HG02852 (cell line): ENCODE data around the gene MARF1.
"Not testable (repeated sequence)": the region's sequence is repeated elsewhere in the genome, so short reads cannot be mapped to it uniquely, and the experiment has no call there.

ENCODE experiments used
- ATAC-seq: cut with Tn5 transposase; IDR thresholded peaks from one replicate; pipeline ENCODE4 v1.9.1; 2021; ENCODE audit warnings: mild to moderate bottlenecking, moderate library complexity; ENCODE audit not compliant: unreplicated experiment

The MARF1 gene

GRCh38 chr16:15643048-15643945, at the start of gene MARF1:
Gene MARF1 (minus strand): TSS chr16:15643154. CDS start chr16:15639233, 3,921 bp downstream.
- ATAC-seq = peak; percentile 33

- ATAC-seq = not testable (repeated sequence)
Observed at GRCh38 chr16:15692508-15692907, 49.6 kb upstream of the MARF1 start.

DNA sequence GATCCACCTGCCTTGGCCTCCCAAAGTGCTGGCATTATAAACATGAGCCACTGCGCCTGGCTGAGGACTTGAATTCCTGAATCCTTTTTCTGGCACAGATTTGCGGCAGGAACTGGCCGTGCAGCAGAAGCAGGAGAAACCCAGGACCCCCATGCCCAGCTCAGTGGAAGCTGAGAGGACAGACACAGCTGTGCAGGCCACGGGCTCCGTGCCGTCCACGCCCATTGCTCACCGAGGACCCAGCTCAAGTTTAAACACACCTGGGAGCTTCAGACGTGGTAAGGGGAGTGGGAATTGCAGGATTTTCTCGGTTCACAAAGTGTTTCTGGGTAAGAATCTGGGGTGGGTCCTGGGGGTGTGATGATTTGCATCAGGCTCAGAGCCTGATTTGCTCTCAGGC, 48.1 kb upstream of the MARF1 start:
- ATAC-seq = no peak

DNA sequence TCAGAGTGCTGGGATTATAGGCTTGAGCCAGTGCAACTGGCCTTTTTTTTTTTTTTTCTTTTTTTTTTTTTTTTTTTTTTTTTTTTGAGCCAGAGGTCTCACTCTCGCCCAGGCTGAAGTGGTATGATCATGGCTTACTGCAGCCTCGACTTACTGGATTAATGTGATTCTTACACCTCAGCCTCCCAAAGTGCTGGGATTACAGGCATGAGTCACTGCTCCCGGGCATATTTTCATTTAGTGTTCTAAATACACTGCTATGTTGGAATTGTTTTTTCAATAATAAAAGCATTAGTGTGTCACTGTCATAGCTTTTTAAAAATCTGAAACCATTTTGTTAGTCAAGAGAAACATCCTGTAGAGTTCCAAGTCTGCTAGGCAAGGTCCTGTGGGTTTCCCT, 47.3 kb upstream of the MARF1 start:
- no peak for ATAC-seq

GRCh38 chr16:15689290-15689689, 46.3 kb upstream of the MARF1 start:
- ATAC-seq = no peak

DNA sequence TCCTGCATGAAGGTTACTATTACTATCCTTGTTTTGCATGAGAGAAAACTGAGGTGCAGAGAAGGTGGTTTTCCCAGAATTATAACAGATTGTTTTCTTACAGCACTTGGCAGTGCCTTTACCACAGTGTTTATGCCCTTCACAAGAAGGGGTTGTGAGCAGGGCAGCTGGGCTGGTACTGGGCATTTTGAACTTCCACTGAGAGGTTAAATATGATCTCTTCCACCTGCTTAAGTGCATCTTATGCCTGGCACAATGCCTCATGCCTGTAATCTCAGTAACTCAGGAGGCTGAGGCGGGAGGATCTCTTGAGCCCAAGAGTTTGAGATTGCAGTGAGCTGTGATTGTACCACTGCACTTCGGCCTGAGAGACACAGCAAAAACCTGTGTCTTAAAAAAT, 43.3 kb upstream of the MARF1 start:
- no peak for ATAC-seq

- ATAC-seq = no peak
Observed at GRCh38 chr16:15682105-15682570, 39.2 kb upstream of the MARF1 start.

DNA sequence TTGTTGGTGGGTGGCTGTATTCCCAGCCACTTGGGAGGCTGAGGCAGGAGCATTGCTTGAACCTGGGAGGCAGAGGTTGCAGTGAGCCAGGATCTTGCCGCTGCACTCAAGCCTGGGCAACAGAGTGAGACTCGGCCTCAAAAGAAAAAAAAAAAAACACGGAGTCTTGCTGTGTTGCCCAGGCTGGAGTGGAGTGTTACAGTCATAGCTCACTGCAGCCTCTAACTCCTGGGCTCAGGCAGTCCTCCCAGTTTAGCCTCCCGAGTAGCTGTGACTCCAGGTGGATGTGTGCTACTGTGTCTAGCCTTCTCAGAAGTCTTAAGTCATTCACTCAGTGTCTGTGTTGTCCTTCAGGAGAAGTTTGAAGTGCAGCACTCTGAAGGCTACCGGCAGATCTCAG, 34.5 kb upstream of the MARF1 start:
- ATAC-seq = no peak

DNA sequence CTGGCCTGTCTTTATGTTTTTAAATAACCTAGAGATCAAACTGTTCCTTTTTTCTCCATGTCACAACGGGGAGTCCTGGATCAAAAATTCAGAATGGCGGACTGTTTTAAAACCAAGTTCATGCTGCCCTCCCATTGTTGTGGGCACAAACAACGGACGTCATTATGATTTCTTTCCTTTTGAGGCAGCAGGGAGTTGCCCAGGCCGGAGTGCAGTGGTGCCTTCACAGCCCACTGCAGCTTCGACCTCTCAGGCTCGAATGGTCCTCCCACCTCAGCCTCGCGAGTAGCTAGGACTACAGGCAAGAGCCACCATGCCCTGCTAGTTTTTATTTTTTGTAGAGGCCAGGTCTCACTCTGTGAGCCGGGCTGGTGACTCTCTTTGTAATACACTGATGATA, 33.6 kb upstream of the MARF1 start:
- no peak for ATAC-seq

DNA sequence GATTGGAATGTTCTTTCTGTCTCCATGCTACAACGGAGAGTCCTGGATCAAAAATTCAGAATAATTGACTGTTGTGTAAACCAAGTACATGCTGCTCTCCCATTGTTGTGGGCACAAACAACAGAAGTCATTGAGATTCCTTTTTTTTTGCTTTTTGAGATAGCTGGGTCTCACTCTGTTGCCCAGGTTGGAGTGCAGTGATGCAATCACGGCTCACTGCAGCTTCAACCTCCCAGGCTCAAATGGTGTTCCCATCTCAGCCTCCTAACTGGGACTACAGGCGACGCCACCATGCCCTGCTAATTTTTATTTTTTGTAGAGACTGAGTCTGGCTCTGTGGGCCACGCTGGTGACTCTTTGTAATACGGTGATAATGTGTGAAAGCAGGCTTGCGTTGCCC, 31.6 kb upstream of the MARF1 start:
- no peak for ATAC-seq

- ATAC-seq = no peak
Observed at GRCh38 chr16:15672514-15673167, 29.7 kb upstream of the MARF1 start.

- not testable (repeated sequence) for ATAC-seq
Observed at GRCh38 chr16:15672127-15672513, 29.2 kb upstream of the MARF1 start.

DNA sequence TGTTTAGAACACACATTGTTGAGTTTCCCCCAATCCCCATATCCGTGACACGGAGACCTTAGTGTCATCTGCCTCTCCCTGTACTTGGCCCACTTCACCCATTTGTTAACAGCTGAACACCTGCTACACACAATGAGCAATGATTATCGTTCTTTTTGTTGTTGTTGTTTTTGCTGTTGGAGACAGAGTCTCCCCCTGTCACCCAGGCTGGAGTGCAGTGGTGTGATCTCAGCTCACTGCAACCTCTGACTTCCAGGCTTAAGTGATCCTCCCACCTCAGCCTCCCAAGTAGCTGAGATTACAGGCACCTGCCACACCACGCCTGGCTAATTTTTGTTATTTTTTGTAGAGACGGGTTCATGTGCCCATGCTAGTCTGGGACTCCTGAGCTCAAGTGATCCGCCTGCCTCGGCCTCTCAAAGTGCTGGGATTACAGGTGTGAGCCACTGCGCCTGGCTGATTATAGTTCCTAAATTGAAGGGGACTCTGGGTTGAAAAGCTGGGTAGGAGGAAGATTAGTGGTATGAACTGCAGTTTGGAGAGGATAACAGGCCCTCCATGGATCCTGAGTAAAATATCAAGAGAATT, 28.7 kb upstream of the MARF1 start:
- no peak for ATAC-seq

- ATAC-seq = no peak
Observed at GRCh38 chr16:15667091-15667742, 24.3 kb upstream of the MARF1 start.

GRCh38 chr16:15665107-15665506, 22.2 kb upstream of the MARF1 start:
- ATAC-seq = no peak

DNA sequence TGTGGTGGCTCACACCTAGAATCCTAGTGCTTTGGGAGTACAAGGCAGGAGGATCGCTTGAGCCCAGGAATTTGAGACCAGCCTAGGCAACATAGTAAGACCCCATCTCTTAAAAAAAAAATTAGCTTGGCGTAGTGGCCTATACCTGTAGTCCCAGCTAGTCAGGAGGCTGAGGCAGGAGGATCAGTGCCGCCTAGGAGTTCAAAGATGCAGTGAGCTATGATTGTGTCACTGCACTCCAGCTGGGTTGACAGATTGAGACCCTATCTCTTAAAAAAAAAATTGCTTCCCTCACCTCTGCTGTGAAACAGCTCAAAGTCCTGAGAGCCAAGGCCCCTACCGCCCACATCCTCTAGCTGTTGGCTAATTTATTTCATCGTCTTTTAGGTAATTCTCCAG, 17.2 kb upstream of the MARF1 start:
- no peak for ATAC-seq

GRCh38 chr16:15658556-15658955, 15.6 kb upstream of the MARF1 start:
- no peak for ATAC-seq

GRCh38 chr16:15658149-15658548, 15.2 kb upstream of the MARF1 start:
- ATAC-seq = no peak

- not testable (repeated sequence) for ATAC-seq
Observed at GRCh38 chr16:15655561-15655960, 12.6 kb upstream of the MARF1 start.

- no peak for ATAC-seq
Observed at GRCh38 chr16:15654591-15654990, 11.6 kb upstream of the MARF1 start.

DNA sequence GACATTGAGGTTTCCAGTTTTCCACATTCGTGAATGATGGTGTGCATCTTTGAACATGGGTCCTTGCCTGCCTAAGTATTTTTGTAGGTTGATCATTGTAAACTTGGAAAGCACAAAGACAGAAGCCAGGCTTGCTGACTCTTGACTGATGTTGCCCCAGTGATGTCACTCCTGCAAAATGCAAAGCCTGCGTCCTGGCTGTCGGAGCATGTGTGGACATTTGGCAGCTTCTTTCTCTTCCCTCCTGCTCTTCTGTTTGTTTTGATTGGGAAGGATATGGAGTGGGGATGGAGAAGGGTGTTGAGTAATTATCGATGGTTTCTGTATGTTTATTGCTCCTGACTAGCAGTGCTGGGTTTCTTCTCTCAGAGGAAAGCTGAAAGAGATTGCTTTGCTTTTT, 10.3 kb upstream of the MARF1 start:
- no peak for ATAC-seq
